ENCODE measurements around the gene DOHH.
"Not testable (repeated sequence)": the region's sequence is repeated elsewhere in the genome, so short reads cannot be mapped to it uniquely, and the experiment has no call there.

- TF ChIP-seq CTCF (IDR thresholded peaks at IDR 0.05); POLR2AphosphoS5 (IDR thresholded peaks at IDR 0.05; ENCODE audit: insufficient read depth in 1 of 2, low read depth in 1 of 2); POLR2A (IDR thresholded peaks at IDR 0.05): not testable (repeated sequence)
Measured at GRCh38 chr19:3452942-3453214, 47.6 kb downstream of the DOHH start.

All from vagina (tissue), 2 donors.